ENCODE data around the gene PEPD.

PEPD gene

GRCh38 chr19:33414667-33415605, 106.7 kb downstream of the PEPD start:
- H2AFZ ChIP-seq (ENCODE audit: low read length) = no peak overlapping the region
- H3K4me1 ChIP-seq (ENCODE audit: insufficient read depth, low read length, severe bottlenecking) = no peaks in the 10 kb centered on the region
- H3K27me3 ChIP-seq (ENCODE audit: insufficient read depth, low read length) = no peaks in the 10 kb centered on the region
- no peaks in the 10 kb centered on the region for H3K9me3 ChIP-seq (ENCODE audit: low read length)
- no peak for TF ChIP-seq CTCF (IDR thresholded peaks at IDR 0.05; ENCODE audit: low read length)
- no peak for TF ChIP-seq EZH2 (IDR thresholded peaks at IDR 0.05; ENCODE audit: borderline replicate concordance, low read length)
- no peak overlapping the region for H3K9ac ChIP-seq (ENCODE audit: low read length)
- H3K79me2 ChIP-seq (ENCODE audit: insufficient read depth, low read length) = no peaks in the 10 kb centered on the region
- H3K27ac ChIP-seq (ENCODE audit: low read depth, low read length, poor library complexity, severe bottlenecking) = no peak overlapping the region
- H3K36me3 ChIP-seq (ENCODE audit: insufficient read depth, low read length) = no peaks in the 10 kb centered on the region
- no peak overlapping the region for H3K4me3 ChIP-seq (ENCODE audit: low read depth, low read length, poor library complexity, severe bottlenecking)
- H3K4me2 ChIP-seq (ENCODE audit: low read length) = no peak overlapping the region
- no peaks in the 10 kb centered on the region for H3K9me2 ChIP-seq (ENCODE audit: low read depth, low read length)
- H3F3A ChIP-seq (ENCODE audit: insufficient read depth, low read length) = no peaks in the 10 kb centered on the region
- H4K20me1 ChIP-seq (ENCODE audit: insufficient read depth, low read length) = no peaks in the 10 kb centered on the region

GRCh38 chr19:33413868-33414666, 107.5 kb downstream of the PEPD start:
- H3F3A ChIP-seq (ENCODE audit: insufficient read depth, low read length) = no peaks in the 10 kb centered on the region
- no peaks in the 10 kb centered on the region for H3K4me1 ChIP-seq (ENCODE audit: insufficient read depth, low read length, severe bottlenecking)
- no peaks in the 10 kb centered on the region for H3K9me2 ChIP-seq (ENCODE audit: low read depth, low read length)
- H3K27me3 ChIP-seq (ENCODE audit: insufficient read depth, low read length) = no peaks in the 10 kb centered on the region
- H3K27ac ChIP-seq (ENCODE audit: low read depth, low read length, poor library complexity, severe bottlenecking) = no peak overlapping the region
- no peaks in the 10 kb centered on the region for H3K36me3 ChIP-seq (ENCODE audit: insufficient read depth, low read length)
- no peak for TF ChIP-seq CTCF (IDR thresholded peaks at IDR 0.05; ENCODE audit: low read length)
- TF ChIP-seq EZH2 (IDR thresholded peaks at IDR 0.05; ENCODE audit: borderline replicate concordance, low read length) = no peak
- no peak overlapping the region for H3K4me3 ChIP-seq (ENCODE audit: low read depth, low read length, poor library complexity, severe bottlenecking)
- H3K9ac ChIP-seq (ENCODE audit: low read length) = no peak overlapping the region
- H2AFZ ChIP-seq (ENCODE audit: low read length) = no peak overlapping the region
- no peaks in the 10 kb centered on the region for H3K9me3 ChIP-seq (ENCODE audit: low read length)
- no peaks in the 10 kb centered on the region for H3K79me2 ChIP-seq (ENCODE audit: insufficient read depth, low read length)
- H4K20me1 ChIP-seq (ENCODE audit: insufficient read depth, low read length) = no peaks in the 10 kb centered on the region
- H3K4me2 ChIP-seq (ENCODE audit: low read length) = no peak overlapping the region

GRCh38 chr19:33413426-33413725, 108.2 kb downstream of the PEPD start:
- H3K9me3 ChIP-seq (ENCODE audit: low read length) = no peaks in the 10 kb centered on the region
- no peak overlapping the region for H3K27ac ChIP-seq (ENCODE audit: low read depth, low read length, poor library complexity, severe bottlenecking)
- no peaks in the 10 kb centered on the region for H3K36me3 ChIP-seq (ENCODE audit: insufficient read depth, low read length)
- no peaks in the 10 kb centered on the region for H4K20me1 ChIP-seq (ENCODE audit: insufficient read depth, low read length)
- H3F3A ChIP-seq (ENCODE audit: insufficient read depth, low read length) = no peaks in the 10 kb centered on the region
- no peaks in the 10 kb centered on the region for H3K27me3 ChIP-seq (ENCODE audit: insufficient read depth, low read length)
- H3K9ac ChIP-seq (ENCODE audit: low read length) = no peak overlapping the region
- TF ChIP-seq CTCF (IDR thresholded peaks at IDR 0.05; ENCODE audit: low read length) (no peak), EZH2 (IDR thresholded peaks at IDR 0.05; ENCODE audit: borderline replicate concordance, low read length) (no peak)
- no peak overlapping the region for H3K4me2 ChIP-seq (ENCODE audit: low read length)
- no peaks in the 10 kb centered on the region for H3K4me1 ChIP-seq (ENCODE audit: insufficient read depth, low read length, severe bottlenecking)
- H3K4me3 ChIP-seq (ENCODE audit: low read depth, low read length, poor library complexity, severe bottlenecking) = no peak overlapping the region
- H3K9me2 ChIP-seq (ENCODE audit: low read depth, low read length) = no peaks in the 10 kb centered on the region
- H2AFZ ChIP-seq (ENCODE audit: low read length) = no peak overlapping the region
- no peaks in the 10 kb centered on the region for H3K79me2 ChIP-seq (ENCODE audit: insufficient read depth, low read length)

Data from OCI-LY1 (cell line).